AG04450 (cell line): ENCODE data around the gene HCLS1. TPM values are rescaled to one million over a fixed set of nuclear protein-coding genes. Genes with fewer than 3 reads are reported as not detected.

ENCODE experiments used
- CTCF ChIA-PET: fragments of 300-600, 350-600 bp; formaldehyde crosslinking; extraction: SDS; loops from one replicate; lab custom pipeline; 2022; ENCODE audit warnings: antibody characterized with exemption, inconsistent platforms; lab: Charles Lee
- POLR2A ChIA-PET: fragments of 350-600 bp; formaldehyde crosslinking; extraction: SDS; loops from one replicate; lab custom pipeline; 2021; ENCODE audit warnings: antibody characterized with exemption, inconsistent platforms; lab: Yijun Ruan, JAX
- DNase-seq: peaks from one replicate; pipeline ENCODE4 v3.0.0-alpha.2; 2011; ENCODE audit warnings: low read depth, low spot score
- H3K27ac ChIP-seq: one replicate; pipeline ENCODE4 v1.5.1; 2012; ENCODE audit warnings: low read depth, low read length, control low read depth
- H3K27me3 ChIP-seq: one replicate; pipeline ENCODE4 v1.6.0; 2012; ENCODE audit warnings: low read length; ENCODE audit not compliant: control insufficient read depth, insufficient read depth
- H3K4me3 ChIP-seq: 2 replicates; pipeline ENCODE4 v1.5.1; 2011; ENCODE audit warnings: mild to moderate bottlenecking, low read depth, low read length, control low read depth
- H3K9me3 ChIP-seq: 2 replicates; pipeline ENCODE4 v1.5.1; 2012; ENCODE audit warnings: low read length; ENCODE audit not compliant: control insufficient read depth, insufficient read depth
- polyA plus RNA-seq: library from polyadenylated mRNA; depleted of rRNA; stranded (reverse); fragments of >200 nt; gene quantifications from 2 replicates; pipeline ENCODE4 v1.2.3, GENCODE V29; 2011
- TF ChIP-seq, protein P1 (sequence below): IDR thresholded peaks from 2 replicates; pipeline ENCODE4 v1.5.1; 2011; ENCODE audit warnings: low read depth, low read length, control low read depth, inconsistent platforms

The HCLS1 gene
- polyA plus RNA-seq, 1 experiment, result 0.51 TPM

DNA sequence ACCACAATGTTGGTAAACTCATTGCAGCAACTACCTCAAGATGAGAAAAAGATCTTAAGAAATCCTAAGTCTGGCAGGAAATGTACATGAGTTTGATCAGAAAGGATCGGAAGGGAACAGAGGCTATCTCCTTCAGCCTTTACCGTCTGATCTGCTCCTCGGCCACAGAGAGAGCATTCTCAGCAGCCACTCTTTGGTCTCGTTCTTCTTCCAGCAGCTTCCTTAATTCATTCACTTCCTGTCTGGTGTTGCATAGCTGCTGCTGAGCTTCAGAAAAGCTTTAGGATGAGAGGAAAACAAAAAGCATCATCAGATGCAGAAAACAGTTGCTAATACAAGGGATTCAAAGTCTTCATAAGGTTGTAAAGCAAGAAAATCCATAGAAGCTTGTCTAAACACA is 6.6 kb upstream of the HCLS1 start:
- no peak for DNase-seq
- ChIA-PET CTCF (interaction anchor here (0.6 to 0.9 kb wide), 2 partner anchors 39 to 121 kb away, joined by 3 read pairs; no protein-coding TSS in a partner anchor), POLR2A (no interaction called here)
- H3K27me3 ChIP-seq, result no peaks in the 10 kb centered on the region
- H3K4me3 ChIP-seq, result no peak overlapping the region
- H3K27ac ChIP-seq, result no peak overlapping the region
- TF ChIP-seq, protein P1, sequence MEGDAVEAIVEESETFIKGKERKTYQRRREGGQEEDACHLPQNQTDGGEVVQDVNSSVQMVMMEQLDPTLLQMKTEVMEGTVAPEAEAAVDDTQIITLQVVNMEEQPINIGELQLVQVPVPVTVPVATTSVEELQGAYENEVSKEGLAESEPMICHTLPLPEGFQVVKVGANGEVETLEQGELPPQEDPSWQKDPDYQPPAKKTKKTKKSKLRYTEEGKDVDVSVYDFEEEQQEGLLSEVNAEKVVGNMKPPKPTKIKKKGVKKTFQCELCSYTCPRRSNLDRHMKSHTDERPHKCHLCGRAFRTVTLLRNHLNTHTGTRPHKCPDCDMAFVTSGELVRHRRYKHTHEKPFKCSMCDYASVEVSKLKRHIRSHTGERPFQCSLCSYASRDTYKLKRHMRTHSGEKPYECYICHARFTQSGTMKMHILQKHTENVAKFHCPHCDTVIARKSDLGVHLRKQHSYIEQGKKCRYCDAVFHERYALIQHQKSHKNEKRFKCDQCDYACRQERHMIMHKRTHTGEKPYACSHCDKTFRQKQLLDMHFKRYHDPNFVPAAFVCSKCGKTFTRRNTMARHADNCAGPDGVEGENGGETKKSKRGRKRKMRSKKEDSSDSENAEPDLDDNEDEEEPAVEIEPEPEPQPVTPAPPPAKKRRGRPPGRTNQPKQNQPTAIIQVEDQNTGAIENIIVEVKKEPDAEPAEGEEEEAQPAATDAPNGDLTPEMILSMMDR, result no peak
- H3K9me3 ChIP-seq, result no peaks in the 10 kb centered on the region

GRCh38 chr3:121665488-121665887 is 4.8 kb upstream of the HCLS1 start:
- Histone ChIP-seq H3K9me3 (no peaks in the 10 kb centered on the region), H3K27ac (no peak overlapping the region), H3K4me3 (no peak overlapping the region), H3K27me3 (no peaks in the 10 kb centered on the region)
- DNase-seq, result no peak
- ChIA-PET CTCF (no interaction called here), POLR2A (no interaction called here)
- TF ChIP-seq, protein P1, result no peak

GRCh38 chr3:121663171-121663847 is 2.6 kb upstream of the HCLS1 start:
- DNase-seq, result no peak
- POLR2A ChIA-PET, result no interaction called here
- H3K9me3 ChIP-seq, result no peaks in the 10 kb centered on the region
- H3K27me3 ChIP-seq, result no peaks in the 10 kb centered on the region
- no peak overlapping the region for H3K27ac ChIP-seq
- TF ChIP-seq, protein P1, result no peak
- no peak overlapping the region for H3K4me3 ChIP-seq
- CTCF ChIA-PET, result no interaction called here

- TF ChIP-seq, protein P1, result no peak
- Histone ChIP-seq H3K27ac (no peak overlapping the region), H3K4me3 (no peak overlapping the region), H3K27me3 (no peaks in the 10 kb centered on the region), H3K9me3 (no peaks in the 10 kb centered on the region)
- POLR2A ChIA-PET, result no interaction called here
- DNase-seq, result no peak
- CTCF ChIA-PET, result no interaction called here
Measured at GRCh38 chr3:121662742-121663141, 2.0 kb upstream of the HCLS1 start.

DNA sequence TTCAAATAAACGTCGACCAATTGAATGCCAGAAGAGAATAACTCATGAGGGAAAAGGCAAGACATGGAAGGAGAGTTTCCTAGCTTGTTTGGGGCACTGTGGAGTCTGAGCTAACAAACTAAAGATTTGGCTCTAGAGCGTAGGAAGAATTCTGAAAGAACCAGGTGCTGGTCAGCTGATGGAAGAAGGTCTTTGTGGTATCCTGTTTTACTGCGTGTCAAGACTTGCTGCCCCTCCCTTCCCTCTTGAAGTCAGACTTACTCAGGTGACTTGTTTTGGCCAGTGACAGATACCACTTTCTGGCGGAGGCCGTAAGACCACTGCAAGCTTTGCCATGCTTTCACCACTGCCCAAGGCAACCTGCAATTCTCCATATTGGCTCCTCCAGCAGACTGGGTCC is 673 bp upstream of the HCLS1 start:
- Histone ChIP-seq H3K27me3 (no peaks in the 10 kb centered on the region), H3K9me3 (no peaks in the 10 kb centered on the region), H3K4me3 (no peak overlapping the region), H3K27ac (no peak overlapping the region)
- TF ChIP-seq, protein P1, result no peak
- POLR2A ChIA-PET, result no interaction called here
- CTCF ChIA-PET, result no interaction called here
- no peak for DNase-seq
